AG09319 (cell line): ENCODE measurements around the gene NEK9.

Source experiments
- DNase-seq: peaks from one replicate; pipeline ENCODE4 v3.0.0-alpha.2; 2010; ENCODE audit warnings: low read depth; ENCODE audit errors: extremely low read depth
- CTCF ChIP-seq: IDR thresholded peaks from 2 replicates; pipeline ENCODE4 v1.5.1; 2011; ENCODE audit warnings: low read depth, mild to moderate bottlenecking, inconsistent platforms, low read length, moderate library complexity

Gene NEK9

GRCh38 chr14:75054421-75054820, 72.4 kb downstream of the NEK9 start:
- no peak for TF ChIP-seq CTCF
- no peak for DNase-seq

- TF ChIP-seq CTCF: no peak
- peak; percentile 89 for DNase-seq
Observed at GRCh38 chr14:75053396-75054291, 73.2 kb downstream of the NEK9 start.

- no peak for DNase-seq
- TF ChIP-seq CTCF: no peak
Observed at GRCh38 chr14:75051556-75051899, 75.3 kb downstream of the NEK9 start.

- no peak for DNase-seq
- TF ChIP-seq CTCF: no peak
Observed at GRCh38 chr14:75050852-75051555, 75.8 kb downstream of the NEK9 start, which contains the start of gene MLH3. TSS of gene MLH3 (minus strand) at chr14:75051467. CDS start at chr14:75049655, 1,812 bp downstream.

GRCh38 chr14:75049731-75050201, 77.1 kb downstream of the NEK9 start:
- no peak for TF ChIP-seq CTCF
- DNase-seq: peak; percentile 93

- no peak for TF ChIP-seq CTCF
- no peak for DNase-seq
Observed at GRCh38 chr14:75049136-75049535, 77.7 kb downstream of the NEK9 start.

- DNase-seq: no peak
- TF ChIP-seq CTCF: no peak
Observed at GRCh38 chr14:75048101-75048500, 78.7 kb downstream of the NEK9 start.
